Measurements from ENCODE around the gene NLRC3.

DNA sequence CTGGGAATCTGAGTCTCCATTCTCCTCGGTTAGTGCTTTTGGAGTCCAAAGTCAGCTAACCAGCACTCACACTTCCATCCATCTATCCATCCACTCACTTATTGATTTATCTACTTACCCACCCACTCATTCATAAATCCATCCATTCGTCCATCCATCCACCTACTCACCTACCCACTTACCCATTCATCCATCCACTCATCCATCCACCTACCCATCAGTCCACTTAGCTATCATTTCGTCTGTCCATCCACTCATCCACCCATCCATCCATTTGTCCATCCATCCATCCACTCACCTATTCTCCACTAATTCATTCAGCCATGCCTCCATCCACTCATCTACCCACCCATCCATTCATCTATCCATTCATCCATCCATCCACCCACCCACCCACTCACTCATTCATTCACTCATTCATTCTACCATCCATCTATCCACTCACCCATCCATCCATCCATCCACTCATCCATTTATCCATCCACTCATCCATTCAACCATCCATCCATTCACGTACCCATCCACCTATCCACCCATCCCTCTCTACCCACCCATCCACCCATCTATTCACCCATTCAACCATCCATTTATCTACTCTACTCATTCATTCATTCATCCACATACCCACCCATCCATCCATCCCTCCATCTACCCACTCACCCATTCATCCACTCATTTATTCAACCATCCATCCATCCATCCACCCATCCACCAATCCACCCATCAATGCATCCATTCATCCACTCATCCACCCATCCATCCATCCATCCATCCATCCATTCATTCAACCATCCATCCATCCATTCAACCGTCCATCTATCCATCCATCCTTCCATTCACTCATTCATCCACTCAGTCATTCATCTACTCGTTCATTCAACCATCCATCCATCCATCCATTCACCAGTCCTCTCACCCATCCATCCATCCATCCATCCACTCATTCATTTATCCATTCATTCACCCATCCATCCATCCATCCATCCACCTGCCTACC lies 26.1 kb downstream of the NLRC3 start:
- TF ChIP-seq EP300 (IDR thresholded peaks at IDR 0.05) (no peak), CTCF (IDR thresholded peaks at IDR 0.05) (no peak), POLR2A (IDR thresholded peaks at IDR 0.05) (no peak)
